HT1080 (cell line): Measurements from ENCODE around the gene FBXO47. TPM values are rescaled to one million over a fixed set of nuclear protein-coding genes. Genes with fewer than 3 reads are reported as not detected.

Source experiments
- DNase-seq: peaks from one replicate; pipeline ENCODE4 v3.0.0-alpha.2; 2015; ENCODE audit warnings: low read depth
- polyA plus RNA-seq, 2 experiments: library from polyadenylated mRNA; depleted of rRNA; stranded (reverse); fragments of >200 nt; gene quantifications; 2 replicates each; pipeline ENCODE4 v1.2.3, GENCODE V29; 2015
- total RNA-seq: library from RNA; depleted of rRNA; stranded (reverse); fragments of >200 nt; shearing (Covaris generic); gene quantifications from 2 replicates; pipeline ENCODE4 v1.2.3, GENCODE V29; 2014; rRNA removed

Gene FBXO47, protein sequence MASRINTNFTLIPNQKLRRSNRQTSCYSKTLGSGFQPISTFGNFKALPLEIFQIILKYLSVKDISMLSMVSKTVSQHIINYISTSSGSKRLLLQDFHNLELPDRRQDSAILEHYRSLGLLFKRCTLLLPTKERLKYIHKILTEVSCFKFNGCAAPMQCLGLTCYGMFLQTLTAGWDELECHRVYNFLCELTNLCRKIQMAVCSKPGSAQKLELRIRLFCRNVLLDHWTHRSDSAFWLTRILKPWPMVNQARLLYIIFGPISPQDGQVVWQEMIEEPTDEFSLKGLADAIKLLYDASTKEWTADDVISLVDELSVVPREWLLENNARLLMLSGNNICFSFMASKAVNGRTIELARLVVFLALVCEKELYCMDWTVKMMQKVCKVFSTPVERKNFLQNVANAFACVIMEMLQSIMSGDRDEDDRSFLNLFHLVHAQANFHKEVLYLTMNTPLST
- not detected in 2 replicates for total RNA-seq
- polyA plus RNA-seq (2015; cell fraction: cytosol; rRNA removed), result not detected in 2 replicates
- polyA plus RNA-seq (2015; cell fraction: nucleus; rRNA removed), result not detected in 2 replicates

DNA sequence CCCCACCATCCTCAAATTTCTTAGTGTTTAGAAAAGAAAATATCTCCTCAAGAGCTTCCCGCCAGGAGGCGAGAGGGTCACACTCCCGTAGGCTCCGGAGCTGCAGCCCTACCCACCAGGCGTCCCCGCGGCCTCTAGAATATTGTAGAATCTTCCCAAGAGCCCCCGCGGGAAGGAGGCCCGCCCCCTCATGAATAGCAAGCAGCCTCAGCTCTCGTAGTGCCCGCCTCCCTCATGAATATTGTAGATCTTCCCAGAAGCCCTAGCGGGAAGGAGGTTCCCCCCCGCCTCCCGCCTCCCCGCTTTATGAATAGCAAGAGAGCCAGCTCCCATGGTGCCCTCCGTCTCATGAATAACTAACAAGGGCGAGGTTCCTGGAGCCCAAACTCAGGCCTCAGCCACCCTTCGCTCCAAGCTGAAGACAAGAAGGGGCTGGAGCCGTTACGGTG is at the start of gene FBXO47:
Gene FBXO47 (minus strand): TSS at position 114 of the 449 bp plus-strand sequence. CDS start 4,378 bp downstream, outside the sequence.
- peak; percentile 34 for DNase-seq

DNA sequence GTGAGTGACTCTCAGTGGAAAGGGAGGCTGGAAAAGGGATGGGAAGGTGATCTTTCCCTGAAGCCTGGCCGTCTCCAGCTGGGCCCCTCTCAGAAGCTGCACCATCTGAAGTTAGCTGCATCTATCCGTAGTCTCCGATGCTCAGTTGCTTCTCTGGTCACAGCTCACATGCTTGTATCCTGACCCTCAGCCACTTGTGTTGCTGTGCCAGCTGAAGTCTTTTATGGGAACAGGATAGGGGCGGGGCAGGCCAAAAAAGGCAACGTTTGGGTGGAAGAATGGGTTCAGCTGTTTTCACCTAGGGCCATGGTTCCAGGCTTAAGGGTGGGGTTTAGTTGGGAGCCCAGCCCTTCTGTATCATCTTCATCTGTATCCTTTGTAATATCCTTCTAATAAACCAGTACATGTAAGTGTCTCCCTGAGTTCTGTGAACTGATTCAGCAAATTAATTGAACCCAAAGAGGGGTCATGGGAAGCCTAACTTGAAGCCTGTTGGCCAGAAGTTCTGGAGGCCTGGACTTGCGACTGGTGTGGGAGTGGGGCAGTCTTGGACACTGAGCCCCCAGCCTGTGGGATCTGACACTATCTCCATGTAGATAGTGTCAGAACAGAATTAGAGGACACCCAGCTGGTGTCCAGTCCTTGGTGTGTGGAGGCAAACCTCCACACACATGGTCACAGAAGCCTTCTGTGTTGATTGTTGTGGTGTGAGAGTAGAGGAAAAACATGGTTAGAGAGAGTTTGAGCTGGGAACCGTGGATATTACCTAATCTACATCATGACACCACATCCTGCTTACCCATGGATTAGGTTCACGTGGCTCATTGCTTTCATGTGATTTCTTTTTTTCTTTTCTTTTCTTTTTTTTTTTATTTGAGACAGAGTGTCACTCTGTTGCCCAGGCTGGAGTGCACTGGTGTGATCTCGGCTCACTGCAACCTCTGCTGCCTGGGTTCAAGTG is 49.3 kb upstream of the FBXO47 start:
- peak; percentile 52 for DNase-seq

DNA sequence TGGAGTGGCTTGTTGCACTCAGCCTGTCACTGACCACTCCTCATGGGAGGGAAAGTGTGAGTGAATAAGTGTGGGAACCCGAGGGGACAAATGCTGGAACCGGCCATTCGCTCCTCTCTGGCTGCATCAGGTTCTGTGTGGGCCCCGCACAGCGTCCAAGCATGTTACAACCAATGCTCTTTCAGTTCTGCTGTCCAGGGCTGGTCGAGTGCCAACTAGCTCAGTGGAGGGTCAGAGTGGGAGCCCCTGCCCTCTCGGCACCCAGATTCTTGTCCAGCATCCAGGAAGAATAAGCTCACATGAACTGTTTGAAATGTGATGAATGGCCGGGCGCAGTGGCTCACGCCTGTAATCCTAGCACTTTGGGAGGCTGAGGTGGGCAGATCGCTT is 48.3 kb upstream of the FBXO47 start:
- no peak for DNase-seq

DNA sequence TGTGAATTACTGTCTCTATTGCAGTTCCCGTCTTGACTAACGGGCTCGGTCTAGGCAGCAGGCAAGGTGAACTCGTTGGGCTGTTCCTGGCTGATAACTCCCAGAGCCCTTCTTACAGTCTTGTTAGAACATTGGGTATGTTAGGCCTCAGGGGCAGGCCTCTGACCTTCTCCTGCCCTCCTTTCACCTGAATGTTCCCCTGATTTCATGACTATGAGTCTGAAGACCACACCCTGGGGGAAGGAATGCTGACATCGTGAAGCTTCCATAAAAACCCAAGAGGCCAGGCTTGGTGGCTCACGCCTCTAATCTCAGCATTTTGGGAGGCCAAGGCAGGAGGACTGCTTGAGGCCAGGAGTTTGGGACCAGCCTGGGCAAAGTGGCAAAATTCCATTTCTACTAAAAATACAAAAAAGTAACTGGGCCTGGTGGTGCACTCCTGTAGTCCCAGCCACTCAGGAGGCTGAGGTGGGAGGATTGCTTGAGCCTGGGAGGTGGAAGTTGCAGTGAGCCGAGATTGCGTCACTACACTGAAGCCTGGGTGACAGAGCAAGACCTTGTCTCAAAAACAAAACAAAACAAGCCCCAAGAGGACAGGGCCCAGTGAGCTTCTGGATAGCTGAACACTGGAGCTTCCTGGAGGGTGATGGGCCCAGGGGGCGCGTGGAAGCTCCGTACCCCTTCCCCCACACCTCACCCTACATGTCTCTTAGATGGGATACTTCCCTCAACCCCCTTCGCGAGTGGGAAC is 47.8 kb upstream of the FBXO47 start:
- no peak for DNase-seq

DNA sequence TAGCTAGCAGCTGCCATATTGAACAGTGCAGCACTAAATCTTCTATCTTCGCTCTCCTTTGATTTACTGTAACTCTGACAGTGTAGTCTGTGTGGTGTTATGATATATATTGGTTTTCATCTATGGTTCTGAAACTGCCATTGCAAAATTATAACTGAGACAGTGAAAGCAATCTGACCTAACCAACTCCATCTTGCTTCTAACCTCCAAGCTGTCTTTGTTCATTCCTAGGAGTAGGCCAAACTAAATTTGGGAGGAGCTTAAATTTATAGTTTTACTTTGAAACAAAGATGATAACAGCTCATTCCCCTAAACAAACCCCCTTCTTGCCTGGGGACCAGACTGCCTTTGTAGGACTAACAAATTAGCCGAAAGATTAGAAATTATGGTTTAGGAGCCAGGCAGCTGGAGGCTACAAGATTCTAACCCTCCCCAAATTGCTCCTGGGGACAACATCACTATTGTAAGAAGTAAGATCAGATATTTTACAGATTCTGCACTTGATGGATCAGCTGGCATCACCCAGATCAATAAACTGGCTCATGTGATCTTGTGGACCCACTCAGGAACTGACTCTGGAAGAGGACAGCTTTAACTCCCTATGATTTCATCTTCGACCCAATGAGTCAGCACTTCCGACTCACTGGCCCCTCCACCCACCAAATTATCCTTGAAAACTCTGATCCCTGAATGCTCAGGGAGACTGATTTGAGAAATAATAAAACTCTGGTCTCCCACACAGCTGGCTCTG is 47.0 kb upstream of the FBXO47 start:
- peak; percentile 70 for DNase-seq

DNA sequence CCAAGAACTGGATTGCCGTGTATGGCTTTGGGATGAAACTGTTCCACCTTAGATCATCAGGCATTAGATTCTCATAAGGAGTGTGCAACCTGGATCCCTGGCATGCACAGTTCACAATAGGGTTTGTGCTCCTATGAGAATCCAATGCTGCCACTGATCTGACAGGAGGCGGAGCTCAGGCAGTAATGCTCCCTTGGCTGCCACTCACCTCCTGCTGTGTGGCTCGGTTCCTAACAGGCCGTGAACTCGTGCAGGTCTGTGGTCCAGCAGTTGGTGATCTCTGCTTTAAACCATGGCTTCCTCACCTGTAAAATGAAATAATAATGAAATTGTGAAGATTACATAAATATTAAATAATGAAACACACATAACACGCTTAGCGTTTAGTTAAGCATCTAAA is 45.5 kb upstream of the FBXO47 start:
- no peak for DNase-seq

DNA sequence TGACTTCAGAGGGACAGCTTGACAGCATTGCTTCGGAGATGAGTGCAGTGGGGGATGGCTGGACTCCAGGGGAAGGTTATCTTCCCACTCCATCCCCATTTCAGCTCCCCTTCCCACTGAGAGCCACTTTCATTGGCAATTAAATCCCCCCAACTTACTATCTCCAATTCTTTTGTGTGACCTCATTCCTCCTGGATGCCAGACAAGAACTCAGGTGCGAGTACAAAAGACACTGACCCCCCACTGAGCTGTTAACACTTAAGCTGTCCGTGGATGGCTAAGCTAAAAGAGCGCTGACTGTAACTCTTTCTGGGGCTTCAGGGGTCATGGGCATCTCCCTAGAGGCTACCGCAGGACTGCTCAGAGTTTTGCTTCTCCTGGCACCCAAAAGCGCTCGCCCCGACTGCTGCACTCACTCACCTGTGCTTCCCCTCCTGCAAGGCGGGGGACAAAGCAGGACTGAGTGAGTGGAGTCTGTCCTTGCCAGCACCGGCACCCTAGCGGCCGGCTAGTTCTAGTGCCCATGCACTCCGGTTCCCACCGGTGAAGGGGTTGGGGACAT is 44.8 kb upstream of the FBXO47 start:
- DNase-seq, result no peak

DNA sequence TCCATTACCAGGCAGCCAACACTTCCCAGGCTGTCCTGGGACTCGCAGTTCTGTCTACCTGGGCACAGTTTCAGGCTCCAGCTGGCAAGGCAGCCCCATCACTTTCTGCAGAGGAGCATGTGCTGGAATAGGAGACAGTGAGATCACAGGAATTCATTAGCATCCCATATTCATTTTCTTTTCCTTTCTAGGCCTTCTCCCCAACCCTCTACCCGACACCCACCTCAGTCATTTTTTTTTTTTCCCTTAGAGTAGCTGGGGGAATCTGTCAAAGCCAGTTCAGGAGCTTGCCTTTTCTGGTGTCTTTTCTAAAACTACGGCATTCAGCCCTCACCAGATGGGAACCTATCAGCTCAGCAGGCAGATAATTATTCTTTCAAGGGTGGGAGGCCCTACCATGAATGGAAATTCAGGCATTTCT is 42.4 kb upstream of the FBXO47 start:
- no peak for DNase-seq

DNA sequence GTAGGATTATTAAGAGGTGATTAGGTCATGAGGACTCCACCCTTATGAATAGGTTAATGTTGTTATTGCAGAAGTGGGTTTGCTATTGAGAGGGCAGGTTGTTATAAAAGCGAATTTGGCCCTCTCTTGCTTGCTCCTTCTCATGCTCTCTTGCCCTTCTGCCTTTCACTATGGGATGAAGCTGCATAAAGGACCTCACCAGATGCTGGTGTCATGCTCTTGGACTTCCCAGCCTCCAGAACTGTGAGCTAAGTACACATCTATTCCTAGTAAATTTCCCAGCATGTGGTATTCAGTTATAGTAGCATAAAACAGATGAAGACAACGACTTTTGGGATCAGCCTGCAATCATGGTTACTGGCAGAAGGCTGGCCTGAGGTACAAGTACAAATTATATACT is 41.4 kb upstream of the FBXO47 start:
- no peak for DNase-seq

DNA sequence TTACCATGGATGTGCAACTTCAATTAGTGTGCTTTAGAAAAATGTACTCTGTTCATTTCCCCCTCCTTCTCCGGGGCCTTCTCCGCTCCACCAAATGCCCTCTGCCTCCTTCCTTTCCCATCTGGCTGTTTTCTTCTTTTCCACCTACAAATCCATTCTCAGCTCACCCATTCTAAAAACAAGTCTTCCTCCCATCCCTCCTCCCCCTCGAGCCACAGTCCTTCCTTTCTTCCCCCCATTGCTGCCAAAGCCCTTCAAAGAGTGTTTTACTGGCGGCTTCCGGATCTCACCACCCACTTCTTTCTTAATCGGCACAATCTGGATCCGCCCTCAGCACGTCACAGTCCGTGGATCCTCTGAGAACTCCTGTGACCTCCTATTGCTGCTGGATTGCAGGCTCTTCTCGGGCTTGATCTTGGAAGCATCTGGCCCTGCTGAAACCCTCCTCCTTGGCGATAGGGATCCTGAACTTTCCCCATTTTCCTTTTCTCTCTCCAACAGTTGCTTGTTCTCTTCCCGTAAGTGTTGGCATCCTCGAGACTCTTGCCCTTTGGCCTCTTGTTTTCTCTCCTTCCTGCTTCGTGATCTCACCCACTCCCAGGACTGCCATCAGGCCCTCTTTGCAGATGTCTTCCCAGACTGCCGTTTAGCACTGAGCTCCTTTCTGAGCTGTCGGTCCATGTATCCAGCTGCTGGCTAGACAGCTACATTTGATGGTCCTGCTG is 36.0 kb upstream of the FBXO47 start:
- no peak for DNase-seq

DNA sequence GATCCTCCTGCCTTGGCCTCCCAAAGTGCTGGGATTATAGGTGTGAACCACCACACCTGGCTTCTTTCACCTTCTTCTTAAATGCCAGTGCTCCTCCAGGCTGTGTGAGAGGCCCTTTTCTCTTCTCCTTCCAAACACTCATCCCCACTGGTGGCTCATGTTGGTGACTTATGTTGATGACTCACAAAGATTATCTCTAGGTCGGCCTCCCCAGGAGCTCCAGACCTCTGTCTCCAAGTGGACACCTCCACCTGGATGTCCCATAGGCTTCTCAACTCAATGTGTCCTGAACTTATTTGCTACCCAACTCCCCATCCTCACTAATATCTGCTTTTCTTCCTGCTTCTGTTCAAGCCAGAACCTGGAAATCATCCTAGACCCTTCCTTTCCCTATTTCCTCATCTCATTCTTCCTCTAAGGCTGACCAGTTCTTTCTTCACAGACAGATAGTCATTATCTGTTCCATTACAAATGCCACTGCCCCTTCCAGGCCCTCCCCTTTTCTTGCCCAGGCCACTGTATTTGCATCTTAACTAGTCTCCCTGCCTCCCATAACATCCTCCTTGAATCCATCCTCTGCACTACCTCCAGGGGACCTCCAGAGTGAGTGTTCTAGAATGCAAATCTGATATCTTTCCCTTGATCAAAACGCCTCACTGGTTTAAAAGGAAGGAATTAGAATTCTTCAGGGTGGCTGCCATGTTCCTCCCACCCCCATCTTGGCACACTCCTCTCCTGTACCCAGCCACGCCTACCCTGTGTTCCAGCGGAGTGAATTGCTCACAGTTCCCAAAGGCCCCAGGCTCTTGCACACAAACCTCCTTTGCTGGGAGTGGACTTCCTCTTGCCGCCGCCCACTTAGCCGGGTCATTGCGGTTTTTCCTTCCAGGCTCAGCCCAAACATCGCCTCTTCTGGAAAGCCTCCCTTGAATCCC is 34.8 kb upstream of the FBXO47 start:
- peak; percentile 69 for DNase-seq

DNA sequence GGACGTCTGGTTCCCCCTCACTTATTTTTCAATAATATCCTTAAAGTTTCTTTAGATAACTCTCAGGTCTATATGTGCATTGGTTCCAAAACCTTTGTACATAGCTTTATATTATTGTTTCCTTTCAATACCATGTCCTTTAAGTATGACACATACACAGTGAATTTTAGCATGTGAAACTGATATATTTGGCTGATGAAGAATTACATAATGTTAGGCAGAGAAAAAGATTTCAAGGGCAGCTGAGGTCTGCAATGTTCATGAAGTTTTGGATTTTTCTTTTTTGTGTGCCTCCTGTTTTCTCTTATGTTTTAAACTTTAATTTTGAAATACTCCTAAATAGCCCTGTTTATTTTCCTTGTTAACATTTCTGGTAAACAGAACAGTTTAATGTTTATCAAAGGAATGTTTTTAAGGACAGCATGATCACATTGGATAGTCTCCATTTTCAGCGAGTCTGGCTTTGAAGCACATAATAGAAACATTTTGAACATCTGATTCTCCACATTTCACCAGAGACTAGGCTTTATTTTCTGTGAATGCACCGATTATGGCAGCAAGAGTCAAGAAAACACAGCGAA is 32.9 kb upstream of the FBXO47 start:
- no peak for DNase-seq

DNA sequence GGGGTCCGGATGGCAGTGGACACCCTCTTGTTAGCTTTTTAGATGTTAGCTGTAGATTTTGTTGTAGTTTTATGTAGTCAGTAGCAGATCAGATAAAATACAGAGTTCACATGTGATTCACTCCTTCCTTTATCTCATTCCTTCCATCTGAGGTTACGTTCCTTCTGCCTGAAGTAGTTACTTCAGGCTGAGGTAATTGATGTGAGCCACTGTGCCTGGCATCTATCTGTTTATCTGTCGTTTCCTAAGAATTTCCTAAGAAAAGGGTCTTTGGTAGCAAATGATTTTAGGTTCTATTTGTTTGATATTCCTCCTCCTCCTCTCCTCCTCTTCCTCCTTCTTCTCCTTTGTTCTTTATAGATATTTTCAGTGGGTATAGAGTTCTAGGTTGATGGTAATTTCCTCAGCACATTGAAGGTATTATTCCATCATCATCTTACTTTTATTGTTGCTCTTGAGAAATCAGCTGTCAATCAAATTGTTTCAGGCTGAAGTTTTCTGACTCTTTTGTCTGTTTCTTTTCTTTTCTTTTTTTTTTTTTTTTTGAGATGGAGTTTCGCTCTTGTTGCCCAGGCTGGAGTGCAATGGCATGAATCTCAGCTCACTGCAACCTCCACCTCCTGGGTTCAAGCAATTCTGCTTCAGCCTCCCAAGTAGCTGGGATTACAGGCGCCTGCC is 29.6 kb upstream of the FBXO47 start:
- no peak for DNase-seq

DNA sequence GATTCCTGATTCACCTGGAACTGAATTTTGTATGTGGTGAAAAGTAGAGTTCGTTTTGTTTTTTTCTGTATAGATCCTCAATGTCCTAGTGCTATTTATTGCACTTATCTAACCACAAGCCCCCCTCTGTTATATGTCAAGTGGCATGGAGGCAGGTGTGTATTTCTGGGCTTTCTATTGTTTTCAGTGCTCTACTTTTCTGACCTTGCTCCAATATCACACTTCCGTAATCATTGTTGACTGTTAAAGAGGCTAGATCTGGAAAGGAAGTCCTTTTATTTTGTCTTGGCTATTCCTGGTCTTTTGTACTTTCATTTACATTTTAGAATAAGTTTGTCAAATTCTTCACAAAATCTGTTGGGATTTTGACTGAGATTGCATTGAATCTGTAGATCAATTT is 26.8 kb upstream of the FBXO47 start:
- DNase-seq, result no peak

DNA sequence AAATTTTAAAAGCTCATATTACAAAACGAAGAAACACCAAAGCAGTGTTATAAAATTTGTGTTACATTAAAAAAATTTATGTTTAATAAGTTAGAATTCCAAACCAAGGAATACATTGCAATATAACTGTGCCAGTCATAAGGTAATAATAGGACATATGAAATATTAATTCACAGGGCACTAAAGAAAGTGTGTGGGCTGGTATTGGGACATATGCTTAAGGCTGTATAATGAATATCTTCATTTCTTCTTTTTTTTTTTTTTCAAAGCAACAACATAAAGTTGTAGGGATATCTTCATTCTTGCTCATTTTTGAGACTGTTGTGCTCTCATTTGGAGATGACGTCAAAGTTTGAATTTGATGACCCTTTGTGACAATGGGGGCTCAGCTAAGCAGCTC is 17.5 kb upstream of the FBXO47 start:
- no peak for DNase-seq

DNA sequence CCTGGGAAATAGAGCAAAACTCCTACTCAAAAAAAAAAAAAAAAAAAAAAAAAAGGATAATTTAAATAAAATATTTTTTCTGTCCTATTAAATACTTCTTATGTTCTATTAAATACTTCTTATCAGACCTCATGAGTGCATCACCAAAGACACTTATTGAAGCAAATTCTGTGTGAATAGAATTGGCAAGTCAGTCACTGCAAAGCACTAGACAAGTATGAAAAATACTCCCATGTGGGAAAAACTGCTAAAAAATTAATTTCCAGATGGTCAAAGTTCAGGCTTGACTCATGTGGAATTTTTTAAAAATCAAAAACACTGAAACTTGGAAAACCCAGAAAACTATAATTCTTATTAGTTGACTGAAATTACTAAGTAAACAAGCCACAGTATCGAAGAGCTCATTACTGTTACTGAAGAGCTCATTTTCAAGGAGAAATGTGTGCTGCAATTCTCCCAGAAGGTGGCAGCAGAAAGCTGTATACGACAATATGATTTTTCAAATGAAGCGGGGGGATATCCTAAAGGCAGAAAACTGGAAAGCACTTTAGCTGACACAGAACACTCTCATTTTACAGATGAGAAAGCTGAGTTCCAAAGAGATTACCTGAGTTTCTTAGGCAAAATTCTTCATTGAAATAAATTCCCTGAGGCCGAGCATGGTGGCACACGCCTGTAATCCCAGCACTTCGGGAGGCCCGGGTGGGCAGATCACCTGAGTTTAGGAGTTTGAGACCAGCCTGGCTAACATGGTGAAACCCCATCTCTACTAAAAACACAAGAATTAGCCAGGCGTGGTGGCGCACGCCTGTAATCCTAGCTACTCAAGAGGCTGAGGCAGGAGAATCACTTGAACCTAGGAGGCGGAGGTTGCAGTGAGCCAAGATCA is 15.9 kb upstream of the FBXO47 start:
- DNase-seq, result peak; percentile 68
